Measurements from ENCODE around the gene ESD. TPM values are rescaled to one million over a fixed set of nuclear protein-coding genes. Genes with fewer than 3 reads are reported as not detected.

The ESD gene
- total RNA-seq, 1 experiment from 2014 or later = 58.7 TPM

GRCh38 chr13:46804391-46804815 is 7.4 kb upstream of the ESD start (continued):
- TF ChIP-seq ZNF532 (CRISPR knock-in tag; IDR thresholded peaks at IDR 0.05; ENCODE audit: borderline replicate concordance) (no peak), NFE2L1 (CRISPR knock-in tag; IDR thresholded peaks at IDR 0.05) (no peak), PRDM15 (CRISPR knock-in tag; IDR thresholded peaks at IDR 0.05) (no peak), HMGXB4 (CRISPR knock-in tag; IDR thresholded peaks at IDR 0.05) (no peak), ZNF138 (CRISPR knock-in tag; conservative IDR thresholded peaks at IDR 0.05) (no peak), GRHL2 (CRISPR knock-in tag; IDR thresholded peaks at IDR 0.05; ENCODE audit: insufficient replicate concordance, severe bottlenecking) (no peak)

GRCh38 chr13:46803586-46803985 is 6.6 kb upstream of the ESD start:
- TF ChIP-seq IRF1 (CRISPR knock-in tag; IDR thresholded peaks at IDR 0.05) = no peak
- Mint-ChIP-seq H3K9me3 (peaks cover 4% of the 10 kb centered on the region; the same call in 1 of the 2 replicates), H3K36me3 (no peaks in the 10 kb centered on the region), H3K27me3 (ENCODE audit: low read depth) (no peaks in the 10 kb centered on the region; the same call in 1 of the 2 replicates), H3K27ac (no peak overlapping the region), H3K4me3 (no peak overlapping the region), H3K4me1 (no peaks in the 10 kb centered on the region)
- ATAC-seq (no peak), DNase-seq (ENCODE audit: low spot score) (no peak)
- CTCF ChIA-PET = no interaction called here
- POLR2A ChIA-PET = no interaction called here

GRCh38 chr13:46801858-46802257 is 4.9 kb upstream of the ESD start:
- CTCF ChIA-PET = no interaction called here

More at GRCh38 chr13:46801858-46802257, 4.9 kb upstream of the ESD start:
- peaks cover 9% of the 10 kb centered on the region for H3K4me1 Mint-ChIP-seq
- no peak overlapping the region for H3K4me3 Mint-ChIP-seq
- DNase-seq (ENCODE audit: low spot score) = no peak
- H3K9me3 Mint-ChIP-seq = peaks cover 4% of the 10 kb centered on the region; the same call in 1 of the 2 replicates
- no peaks in the 10 kb centered on the region; the same call in 1 of the 2 replicates for H3K27me3 Mint-ChIP-seq (ENCODE audit: low read depth)
- no peaks in the 10 kb centered on the region for H3K36me3 Mint-ChIP-seq
- POLR2A ChIA-PET = no interaction called here
- no peak for ATAC-seq
- TF ChIP-seq ZNF532 (CRISPR knock-in tag; IDR thresholded peaks at IDR 0.05; ENCODE audit: borderline replicate concordance) (no peak), OVOL2 (CRISPR knock-in tag; IDR thresholded peaks at IDR 0.05; ENCODE audit: borderline replicate concordance) (no peak), IRF1 (CRISPR knock-in tag; IDR thresholded peaks at IDR 0.05) (no peak), NFE2L1 (CRISPR knock-in tag; IDR thresholded peaks at IDR 0.05) (no peak)
- no peak overlapping the region for H3K27ac Mint-ChIP-seq

Data from WTC11 (cell line).